ENCODE results near the gene C2CD4D.

GRCh38 chr1:151815716-151816327 lies 23.8 kb downstream of the C2CD4D start:
- TF ChIP-seq POLR2A (IDR thresholded peaks at IDR 0.05; ENCODE audit: low read depth, low read length): no peak
- TF ChIP-seq POLR2AphosphoS5 (IDR thresholded peaks at IDR 0.05; ENCODE audit: low read depth, low read length): no peak
- no peak for TF ChIP-seq TAF1 (IDR thresholded peaks at IDR 0.05; ENCODE audit: low read depth, low read length)
- TF ChIP-seq POU2F2 (IDR thresholded peaks at IDR 0.05; ENCODE audit: low read depth, low read length): no peak
